CD4-positive, alpha-beta memory T cell (primary cell): ENCODE data around the gene UBE2G2. TPM values are rescaled to one million over a fixed set of nuclear protein-coding genes. Genes with fewer than 3 reads are reported as not detected.
A peak's percentile ranks its signal among the peaks of the same experiment; 100 is the strongest.

Experiments
- CTCF ChIA-PET: fragments of 350-600 bp; sonication (Branson Sonifier 250); formaldehyde crosslinking; loops from one replicate; lab custom pipeline; 2021; ENCODE audit warnings: inconsistent platforms; ENCODE audit not compliant: partially characterized antibody; lab: Charles Lee
- POLR2A ChIA-PET: fragments of 350-600 bp; sonication (Branson Sonifier 250); formaldehyde crosslinking; loops from one replicate; lab custom pipeline; 2021; ENCODE audit not compliant: partially characterized antibody; lab: Charles Lee
- DNase-seq, 5 donors: peaks; one replicate each; pipeline versions ENCODE4 v3.0.0 to v3.0.0-alpha.2; 2020 to 2022; ENCODE audit warnings: mixed read lengths in 1 of 5
- H3K27ac ChIP-seq: one replicate; pipeline ENCODE4 v1.7.0; 2013; ENCODE audit warnings: low read depth, low read length
- H3K27me3 ChIP-seq: 2 replicates; pipeline ENCODE4 v1.7.0; 2013; ENCODE audit warnings: mild to moderate bottlenecking, low read length, moderate library complexity; ENCODE audit not compliant: insufficient read depth
- H3K36me3 ChIP-seq: 2 replicates; pipeline ENCODE4 v1.7.0; 2013; ENCODE audit warnings: mild to moderate bottlenecking, low read length, moderate library complexity; ENCODE audit not compliant: insufficient read depth
- H3K4me1 ChIP-seq: 2 replicates; pipeline ENCODE4 v1.7.0; 2013; ENCODE audit warnings: mild to moderate bottlenecking, low read length, moderate library complexity; ENCODE audit not compliant: insufficient read depth
- H3K4me3 ChIP-seq, 2 donors: one replicate each; pipeline ENCODE4 v1.7.0; 2013; ENCODE audit warnings: low read length in 2 of 2, mild to moderate bottlenecking in 1 of 2
- H3K9me3 ChIP-seq, 2 donors: one replicate each; pipeline ENCODE4 v1.7.0; 2013; ENCODE audit warnings: low read length in 2 of 2, control low read depth in 1 of 2; ENCODE audit not compliant: control insufficient read depth in 1 of 2
- H3K27ac Mint-ChIP-seq, 7 donors: one replicate each; pipeline ENCODE4 v1.8.0; 2020 to 2021; ENCODE audit warnings: mixed read lengths in 7 of 7, mild to moderate bottlenecking in 6 of 7, inconsistent platforms in 3 of 7, moderate library complexity in 3 of 7
- H3K27me3 Mint-ChIP-seq, 2 donors: one replicate each; pipeline ENCODE4 v1.8.0; 2020 to 2021; ENCODE audit warnings: mixed read lengths in 2 of 2
- H3K36me3 Mint-ChIP-seq, 2 donors: one replicate each; pipeline ENCODE4 v1.8.0; 2020 to 2021; ENCODE audit warnings: mixed read lengths in 2 of 2, inconsistent platforms in 1 of 2, mild to moderate bottlenecking in 1 of 2
- H3K4me1 Mint-ChIP-seq, 4 donors: one replicate each; pipeline ENCODE4 v1.8.0; 2020 to 2021; ENCODE audit warnings: mixed read lengths in 4 of 4, mild to moderate bottlenecking in 1 of 4
- H3K4me3 Mint-ChIP-seq, 8 donors: one replicate each; pipeline ENCODE4 v1.8.0; 2020 to 2021; ENCODE audit warnings: mixed read lengths in 8 of 8, mild to moderate bottlenecking in 7 of 8, moderate library complexity in 6 of 8, inconsistent platforms in 3 of 8
- H3K9me3 Mint-ChIP-seq, 8 donors: one replicate each; pipeline ENCODE4 v1.8.0; 2020 to 2021; ENCODE audit warnings: mixed read lengths in 8 of 8, mild to moderate bottlenecking in 5 of 8, inconsistent platforms in 3 of 8, moderate library complexity in 1 of 8
- intact Hi-C: fragments of 100-400 bp; cut with micrococcal nuclease; formaldehyde crosslinking; loops from one replicate; pipeline ENCODE4 v1.15.1; 2023
- polyA plus RNA-seq, 2 donors: library from polyadenylated mRNA; unstranded; fragments of 300-500 nt; fragmentation: Illumina TruSeq; gene quantifications; one replicate each; pipeline ENCODE4 v1.2.3, GENCODE V29; 2021
- total RNA-seq, 2 experiments: library from RNA; stranded (reverse); gene quantifications; one replicate each; pipeline ENCODE4 v1.2.3, GENCODE V29; 2021

Gene UBE2G2
- total and polyA plus RNA-seq, 4 experiments from 2014 or later: 51.8 to 131 (median 95.4) TPM

DNA sequence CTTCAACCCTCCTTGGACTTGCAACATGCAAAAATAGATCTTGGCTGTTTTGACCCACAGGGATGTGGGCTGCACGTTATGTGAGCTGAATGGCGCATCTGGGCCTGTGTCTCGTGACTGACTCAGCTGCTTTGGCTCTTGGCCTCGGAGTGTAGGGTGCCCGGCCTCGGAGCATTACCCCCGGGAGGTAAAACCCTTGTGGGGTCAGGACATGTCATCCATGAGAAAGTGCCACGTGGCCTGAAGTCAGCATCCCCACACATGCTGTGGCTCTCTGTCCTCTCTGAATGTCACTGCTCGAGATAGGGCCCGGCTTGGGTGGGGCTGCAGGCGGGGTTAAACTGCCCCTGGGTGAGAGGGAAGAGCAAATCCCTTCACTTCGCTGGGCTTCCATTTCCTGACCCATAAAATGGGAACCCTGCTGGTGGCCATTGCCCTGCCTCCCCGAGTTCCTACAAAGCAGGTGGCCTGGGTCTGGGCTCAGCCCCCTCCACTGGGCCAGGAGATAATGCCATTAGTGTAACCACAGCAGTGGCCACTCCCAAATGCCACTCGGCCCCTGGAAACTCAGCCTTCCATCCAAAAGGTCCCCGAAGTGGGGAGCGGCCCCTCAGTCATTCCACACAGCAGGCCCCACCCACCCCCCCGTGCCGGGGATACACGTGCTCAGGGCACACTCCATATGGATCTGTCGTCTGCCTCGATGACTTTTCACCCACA is 67.4 kb downstream of the UBE2G2 start:
- Mint-ChIP-seq H3K27me3 (peaks cover 0 to 8% of the 10 kb centered on the region in 2 donors), H3K9me3 (peaks cover 0 to 2% (median 0%) of the 10 kb centered on the region in 8 donors), H3K27ac (no peak overlapping the region), H3K36me3 (no peaks in the 10 kb centered on the region), H3K4me1 (peaks cover 0 to 1% (median 0%) of the 10 kb centered on the region in 4 donors), H3K4me3 (no peak overlapping the region)
- no peaks in the 10 kb centered on the region for H3K4me1 ChIP-seq
- H3K9me3 ChIP-seq: no peaks in the 10 kb centered on the region
- intact Hi-C loops: no loop called here
- CTCF ChIA-PET: no interaction called here
- no peak overlapping the region for H3K4me3 ChIP-seq
- H3K36me3 ChIP-seq: no peaks in the 10 kb centered on the region
- DNase-seq: no peak
- H3K27ac ChIP-seq: no peak overlapping the region
- POLR2A ChIA-PET: no interaction called here
- no peaks in the 10 kb centered on the region for H3K27me3 ChIP-seq

DNA sequence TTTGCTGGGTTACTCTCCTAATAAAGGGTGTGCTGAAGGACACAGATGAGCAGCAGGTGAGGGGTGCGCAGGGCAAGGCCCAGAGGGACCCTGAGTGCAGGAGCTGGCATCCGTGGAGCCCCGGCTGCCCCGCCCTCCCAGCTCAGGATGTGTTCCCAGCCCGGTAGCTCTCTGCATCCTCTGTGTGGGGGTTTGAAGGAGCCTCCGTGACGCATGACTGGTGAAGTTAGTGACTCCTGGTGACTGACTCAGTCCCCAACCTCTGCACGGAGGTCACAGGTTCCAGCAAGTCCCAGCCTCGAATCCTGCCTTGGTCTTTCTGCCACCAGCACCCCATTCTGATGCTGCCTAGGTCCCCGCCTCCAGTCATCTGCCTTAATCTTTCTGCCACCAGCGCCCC is 68.7 kb downstream of the UBE2G2 start:
- Mint-ChIP-seq H3K4me1 (peaks cover 0 to 1% (median 0%) of the 10 kb centered on the region in 4 donors), H3K27me3 (peaks cover under 1 to 12% of the 10 kb centered on the region in 2 donors), H3K4me3 (no peak overlapping the region), H3K27ac (peak overlapping the region in 1 of 7 donors; percentile 60), H3K36me3 (no peaks in the 10 kb centered on the region), H3K9me3 (peaks cover 0 to 2% (median 0%) of the 10 kb centered on the region in 8 donors)
- no peaks in the 10 kb centered on the region for H3K36me3 ChIP-seq
- no peaks in the 10 kb centered on the region for H3K4me1 ChIP-seq
- ChIA-PET POLR2A (no interaction called here), CTCF (interaction anchor here (0.9 kb wide), 1 partner anchor 13 kb away, joined by 3 read pairs; no protein-coding TSS in a partner anchor)
- intact Hi-C loops: no loop called here
- no peak overlapping the region for H3K4me3 ChIP-seq
- H3K27me3 ChIP-seq: no peaks in the 10 kb centered on the region
- DNase-seq: no peak
- no peak overlapping the region for H3K27ac ChIP-seq
- H3K9me3 ChIP-seq: no peaks in the 10 kb centered on the region

DNA sequence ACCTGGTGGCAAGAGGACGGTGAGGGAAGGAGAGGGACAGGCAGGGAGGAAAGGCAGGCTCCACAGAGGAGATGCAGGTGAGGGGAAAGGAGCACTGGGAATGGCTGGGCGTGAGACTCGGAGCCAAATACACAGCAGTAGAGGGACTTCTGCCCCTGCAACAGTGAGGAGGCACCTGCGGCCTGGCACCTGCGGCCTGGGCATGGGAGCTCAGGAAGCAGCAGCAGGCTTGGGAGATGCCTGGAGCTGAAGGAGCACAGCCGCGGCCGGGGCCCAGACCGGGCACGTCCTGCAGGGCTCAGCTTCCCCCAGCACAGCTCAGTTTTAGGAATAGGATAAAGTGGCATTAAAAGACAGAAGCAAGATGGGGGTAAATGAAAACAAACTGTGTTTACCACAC is 69.4 kb downstream of the UBE2G2 start:
- Mint-ChIP-seq H3K4me3 (no peak overlapping the region), H3K36me3 (no peaks in the 10 kb centered on the region), H3K9me3 (peaks cover 0 to 2% (median 0%) of the 10 kb centered on the region in 8 donors), H3K4me1 (peaks cover 0 to 1% (median 0%) of the 10 kb centered on the region in 4 donors), H3K27ac (no peak overlapping the region), H3K27me3 (peaks cover 6 to 14% of the 10 kb centered on the region in 2 donors)
- intact Hi-C loops: no loop called here
- H3K36me3 ChIP-seq: no peaks in the 10 kb centered on the region
- no peaks in the 10 kb centered on the region for H3K9me3 ChIP-seq
- POLR2A ChIA-PET: no interaction called here
- CTCF ChIA-PET: interaction anchor here (0.9 to 2.0 kb wide), 2 partner anchors 13 to 222 kb away, joined by 3 to 7 read pairs; no protein-coding TSS in a partner anchor
- no peak overlapping the region for H3K27ac ChIP-seq
- no peak overlapping the region for H3K4me3 ChIP-seq
- no peak for DNase-seq
- H3K4me1 ChIP-seq: no peaks in the 10 kb centered on the region
- H3K27me3 ChIP-seq: no peaks in the 10 kb centered on the region

DNA sequence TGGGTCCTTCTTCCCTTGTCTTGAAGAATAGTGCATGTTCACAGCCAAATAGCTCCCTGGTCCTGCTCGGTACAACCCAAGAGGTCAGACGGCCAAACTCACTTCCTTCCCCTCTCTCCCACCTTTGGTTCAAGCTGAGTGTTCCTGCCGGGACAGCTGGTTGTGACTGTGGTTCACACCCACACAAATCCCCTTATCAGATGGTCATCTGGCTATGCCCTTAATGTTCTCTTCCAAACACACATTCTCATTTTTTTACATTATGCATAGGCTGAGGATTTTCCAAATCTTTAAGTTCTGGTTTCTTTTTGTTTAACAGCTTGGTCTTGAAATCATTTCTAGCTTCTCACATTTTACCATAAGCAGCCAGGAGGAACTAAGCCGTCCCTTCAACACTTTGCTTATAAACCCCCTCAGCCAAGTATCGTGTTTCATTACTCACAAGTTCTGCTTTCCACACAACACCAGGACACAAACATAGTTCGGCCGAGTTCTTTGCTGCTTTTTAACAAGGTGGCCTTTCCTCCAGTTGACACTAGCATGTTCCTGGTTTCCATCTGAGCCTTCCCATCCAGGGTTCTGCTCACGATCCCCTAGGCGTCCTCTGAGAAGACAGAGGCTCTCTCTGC is 70.6 kb downstream of the UBE2G2 start:
- DNase-seq: no peak
- H3K4me3 Mint-ChIP-seq: no peak overlapping the region
- CTCF ChIA-PET: interaction anchor here (1.0 to 2.0 kb wide), 2 partner anchors 11 to 220 kb away, joined by 3 to 7 read pairs; no protein-coding TSS in a partner anchor
- peak overlapping the region in 1 of 7 donors; percentile 31 for H3K27ac Mint-ChIP-seq
- H3K9me3 ChIP-seq: no peaks in the 10 kb centered on the region
- H3K36me3 Mint-ChIP-seq: no peaks in the 10 kb centered on the region
- peaks cover 12 to 17% of the 10 kb centered on the region in 2 donors for H3K27me3 Mint-ChIP-seq
- no peak overlapping the region for H3K27ac ChIP-seq
- H3K4me1 ChIP-seq: no peaks in the 10 kb centered on the region
- H3K4me1 Mint-ChIP-seq: peaks cover 0 to 1% (median 0%) of the 10 kb centered on the region in 4 donors
- no peak overlapping the region for H3K4me3 ChIP-seq
- intact Hi-C loops: no loop called here
- no peaks in the 10 kb centered on the region for H3K27me3 ChIP-seq
- no peaks in the 10 kb centered on the region for H3K36me3 ChIP-seq
- no peaks in the 10 kb centered on the region for H3K9me3 Mint-ChIP-seq
- POLR2A ChIA-PET: interaction anchor here (1.0 kb wide), 1 partner anchor 11 kb away, joined by 3 read pairs; no protein-coding TSS in a partner anchor

DNA sequence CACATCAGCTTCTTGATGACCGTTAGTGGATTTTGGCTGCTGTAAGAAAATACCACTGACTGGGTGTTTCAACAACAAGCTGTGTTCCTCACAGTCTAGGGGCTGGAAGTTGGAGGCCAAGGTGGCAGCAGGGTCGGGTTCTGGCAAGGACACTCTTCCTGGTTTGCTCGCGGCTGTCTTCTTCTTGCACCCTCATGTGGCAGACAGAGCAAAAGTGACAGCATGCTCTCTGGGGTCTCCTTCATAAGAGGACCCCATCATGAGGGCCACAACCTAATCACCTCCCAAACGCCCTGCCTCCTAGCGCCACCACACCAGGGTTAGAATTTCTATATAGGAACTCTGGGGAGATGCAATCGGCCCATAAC is 71.6 kb downstream of the UBE2G2 start:
- Histone ChIP-seq H3K9me3 (no peaks in the 10 kb centered on the region), H3K27me3 (no peaks in the 10 kb centered on the region), H3K4me3 (no peak overlapping the region), H3K4me1 (no peaks in the 10 kb centered on the region), H3K36me3 (no peaks in the 10 kb centered on the region), H3K27ac (no peak overlapping the region)
- POLR2A ChIA-PET: no interaction called here
- H3K9me3 Mint-ChIP-seq: no peaks in the 10 kb centered on the region
- H3K27me3 Mint-ChIP-seq: peaks cover 19 to 21% of the 10 kb centered on the region in 2 donors
- no peak overlapping the region for H3K27ac Mint-ChIP-seq
- H3K4me3 Mint-ChIP-seq: no peak overlapping the region
- no peaks in the 10 kb centered on the region for H3K4me1 Mint-ChIP-seq
- intact Hi-C loops: no loop called here
- no peaks in the 10 kb centered on the region for H3K36me3 Mint-ChIP-seq
- CTCF ChIA-PET: no interaction called here
- DNase-seq: no peak

DNA sequence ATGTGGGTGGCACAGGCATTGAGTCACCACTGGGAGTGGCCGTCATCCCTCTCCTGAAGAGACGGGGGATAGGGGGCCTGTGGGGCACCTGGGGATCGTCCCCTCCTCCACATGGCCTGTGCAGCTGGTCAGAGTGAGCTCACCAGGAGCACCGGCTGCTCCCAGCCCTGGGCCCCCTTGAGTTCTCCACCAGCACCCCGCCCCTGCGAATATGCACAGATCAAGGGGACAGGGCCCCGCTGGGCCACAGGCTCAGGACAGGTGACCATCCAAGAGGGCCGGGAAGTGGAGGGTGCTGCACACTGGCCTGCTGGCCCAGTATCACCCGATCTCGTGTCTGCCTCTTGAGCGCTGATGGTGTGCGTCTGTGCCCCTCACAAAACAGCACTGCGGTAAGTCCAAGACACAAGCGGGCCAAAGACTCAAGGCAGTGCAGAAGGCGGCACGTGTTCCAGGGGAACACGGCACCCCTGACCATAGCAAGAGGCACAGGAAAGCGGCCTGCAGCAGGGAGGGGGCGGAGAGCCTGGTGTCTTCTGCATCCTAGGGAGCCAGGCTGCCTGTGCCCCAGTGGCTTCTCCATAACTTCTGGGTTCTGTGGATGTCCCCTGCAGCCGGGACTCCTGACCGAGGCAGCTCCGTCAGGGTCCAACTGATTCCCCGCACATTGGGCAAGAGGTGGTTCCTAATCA is 72.1 kb downstream of the UBE2G2 start:
- H3K36me3 Mint-ChIP-seq: no peaks in the 10 kb centered on the region
- ChIA-PET CTCF (no interaction called here), POLR2A (no interaction called here)
- no peaks in the 10 kb centered on the region for H3K9me3 ChIP-seq
- no peaks in the 10 kb centered on the region for H3K4me1 ChIP-seq
- no peak overlapping the region for H3K4me3 ChIP-seq
- intact Hi-C loops: no loop called here
- no peak overlapping the region for H3K27ac ChIP-seq
- no peak for DNase-seq
- no peaks in the 10 kb centered on the region for H3K27me3 ChIP-seq
- H3K4me3 Mint-ChIP-seq: no peak overlapping the region
- no peaks in the 10 kb centered on the region for H3K9me3 Mint-ChIP-seq
- H3K27me3 Mint-ChIP-seq: peaks cover 21% of the 10 kb centered on the region in 2 donors
- H3K27ac Mint-ChIP-seq: no peak overlapping the region
- H3K36me3 ChIP-seq: no peaks in the 10 kb centered on the region
- no peaks in the 10 kb centered on the region for H3K4me1 Mint-ChIP-seq

DNA sequence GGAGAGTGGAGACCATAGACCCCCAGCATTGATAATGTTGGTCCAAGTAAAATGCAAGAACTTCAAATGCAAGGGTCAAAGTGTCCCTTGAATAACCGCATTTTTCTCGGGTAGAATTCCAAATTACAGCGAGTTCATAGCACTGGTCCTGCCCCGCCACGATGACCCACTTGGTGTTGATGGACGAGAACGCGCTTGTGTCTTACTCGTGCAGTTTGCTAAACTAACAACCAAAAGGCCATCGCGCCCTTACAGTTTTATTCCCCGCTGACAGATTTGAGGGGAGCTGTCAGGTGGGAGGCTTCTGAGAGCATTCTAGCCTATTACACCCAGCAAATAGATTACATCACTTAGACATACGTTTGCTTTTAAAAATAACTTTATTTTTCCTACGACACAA is 72.9 kb downstream of the UBE2G2 start:
- Histone ChIP-seq H3K36me3 (no peaks in the 10 kb centered on the region), H3K27ac (no peak overlapping the region), H3K27me3 (peaks cover 6% of the 10 kb centered on the region), H3K9me3 (no peaks in the 10 kb centered on the region), H3K4me3 (no peak overlapping the region), H3K4me1 (peaks cover 5% of the 10 kb centered on the region)
- peaks cover 0 to 4% (median 2%) of the 10 kb centered on the region in 4 donors for H3K4me1 Mint-ChIP-seq
- H3K27ac Mint-ChIP-seq: peak overlapping the region in 1 of 7 donors; percentile 14
- POLR2A ChIA-PET: no interaction called here
- no peaks in the 10 kb centered on the region for H3K9me3 Mint-ChIP-seq
- CTCF ChIA-PET: no interaction called here
- intact Hi-C loops: no loop called here
- H3K27me3 Mint-ChIP-seq: peaks cover 25 to 26% of the 10 kb centered on the region in 2 donors
- no peaks in the 10 kb centered on the region for H3K36me3 Mint-ChIP-seq
- no peak for DNase-seq
- H3K4me3 Mint-ChIP-seq: no peak overlapping the region
